ENCODE data around the gene HOXD9. TPM values are rescaled to one million over a fixed set of nuclear protein-coding genes. Genes with fewer than 3 reads are reported as not detected.

The HOXD9 gene
- total and polyA plus RNA-seq, 8 donors: 0.29 to 1.7 (median 0.95) TPM

DNA sequence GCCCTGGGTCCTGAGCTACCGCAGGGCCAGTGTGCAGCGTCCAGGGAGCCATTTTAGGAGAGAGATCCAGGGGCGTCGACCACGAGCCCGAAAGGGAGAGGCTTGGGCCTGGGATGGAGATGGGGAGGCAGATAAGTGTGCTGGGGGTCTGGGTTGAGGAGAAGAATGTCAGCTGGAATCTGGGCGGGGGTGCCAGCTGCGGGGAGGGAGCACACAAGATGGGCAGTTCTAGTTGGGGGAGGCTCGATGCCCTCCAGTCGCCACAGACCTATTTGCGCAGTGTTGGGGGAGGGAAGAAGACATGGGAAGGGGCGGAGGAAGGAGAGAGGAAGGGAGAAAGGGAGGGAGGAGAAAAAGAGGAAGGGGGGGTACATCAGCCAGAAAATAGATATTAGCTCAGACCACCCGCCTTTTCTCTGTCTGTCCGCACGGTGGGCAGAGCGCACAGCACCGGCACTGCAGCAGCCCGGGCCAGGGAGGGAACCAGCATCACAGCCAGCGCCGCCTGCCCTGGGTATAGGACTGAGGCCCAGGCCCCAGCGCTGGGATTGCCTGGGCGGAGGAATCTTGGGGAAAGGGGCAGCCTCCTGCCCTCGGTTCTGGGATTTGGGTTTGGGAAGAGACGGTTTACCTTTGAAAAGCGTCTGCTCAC is 17.3 kb upstream of the HOXD9 start:
- Histone ChIP-seq H3K27me3 (peaks cover 98 to 100% of the 10 kb centered on the region in 2 donors), H3K36me3 (no peaks in the 10 kb centered on the region), H3K4me1 (peaks cover 0 to 21% of the 10 kb centered on the region in 2 donors), H3K27ac (no peak overlapping the region), H3K9me3 (no peaks in the 10 kb centered on the region), H3K4me3 (no peak overlapping the region)
- intact Hi-C loops (cut with DNase I): no loop called here
- TF ChIP-seq, protein P1, sequence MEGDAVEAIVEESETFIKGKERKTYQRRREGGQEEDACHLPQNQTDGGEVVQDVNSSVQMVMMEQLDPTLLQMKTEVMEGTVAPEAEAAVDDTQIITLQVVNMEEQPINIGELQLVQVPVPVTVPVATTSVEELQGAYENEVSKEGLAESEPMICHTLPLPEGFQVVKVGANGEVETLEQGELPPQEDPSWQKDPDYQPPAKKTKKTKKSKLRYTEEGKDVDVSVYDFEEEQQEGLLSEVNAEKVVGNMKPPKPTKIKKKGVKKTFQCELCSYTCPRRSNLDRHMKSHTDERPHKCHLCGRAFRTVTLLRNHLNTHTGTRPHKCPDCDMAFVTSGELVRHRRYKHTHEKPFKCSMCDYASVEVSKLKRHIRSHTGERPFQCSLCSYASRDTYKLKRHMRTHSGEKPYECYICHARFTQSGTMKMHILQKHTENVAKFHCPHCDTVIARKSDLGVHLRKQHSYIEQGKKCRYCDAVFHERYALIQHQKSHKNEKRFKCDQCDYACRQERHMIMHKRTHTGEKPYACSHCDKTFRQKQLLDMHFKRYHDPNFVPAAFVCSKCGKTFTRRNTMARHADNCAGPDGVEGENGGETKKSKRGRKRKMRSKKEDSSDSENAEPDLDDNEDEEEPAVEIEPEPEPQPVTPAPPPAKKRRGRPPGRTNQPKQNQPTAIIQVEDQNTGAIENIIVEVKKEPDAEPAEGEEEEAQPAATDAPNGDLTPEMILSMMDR (IDR thresholded peaks at IDR 0.05): no peak
- ATAC-seq (no peak), DNase-seq (no peak)

DNA sequence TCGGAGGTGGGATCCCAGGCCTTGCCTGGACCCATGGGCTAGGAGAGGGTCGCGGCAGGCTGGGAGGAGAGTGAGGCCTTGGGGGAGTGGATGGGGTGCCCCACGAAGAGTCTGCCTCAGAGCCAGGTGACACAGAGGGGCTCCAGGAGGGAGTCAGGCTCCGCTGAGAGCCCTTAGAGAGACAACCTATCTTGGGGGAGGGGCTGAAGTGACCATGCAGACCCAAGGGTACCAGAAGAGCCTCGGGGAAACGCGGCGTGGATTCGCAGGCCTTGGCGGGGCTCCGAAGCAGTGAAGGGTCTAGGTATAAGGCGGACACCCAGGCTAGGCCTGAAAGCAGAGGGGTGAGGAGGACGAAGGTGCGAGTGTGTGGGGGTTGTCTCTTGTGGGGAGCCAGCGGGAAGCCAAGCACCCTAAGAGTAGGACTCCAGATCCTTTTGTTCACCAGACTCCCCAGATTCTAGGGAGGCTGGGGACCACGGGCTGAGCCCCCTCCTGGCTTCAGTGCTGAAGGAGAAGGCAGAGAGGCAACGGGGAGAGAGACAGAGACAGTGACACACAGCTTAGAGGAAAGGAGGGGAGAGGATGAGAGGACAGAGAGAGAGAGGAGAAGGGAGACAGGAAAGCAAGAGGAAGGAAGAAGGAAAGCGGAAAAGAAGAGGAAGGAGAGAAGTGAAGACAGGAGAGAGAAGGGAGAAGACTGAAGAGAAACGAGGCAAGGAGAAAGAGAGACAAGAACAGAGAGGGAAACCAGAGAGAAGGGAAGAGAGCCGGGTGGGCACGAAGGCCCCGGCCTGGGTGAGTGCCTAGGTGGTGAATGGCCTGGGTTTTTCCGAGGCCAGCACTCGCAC is 16.6 kb upstream of the HOXD9 start:
- no peak for ATAC-seq
- TF ChIP-seq, protein P1 (IDR thresholded peaks at IDR 0.05): no peak
- Histone ChIP-seq H3K36me3 (no peaks in the 10 kb centered on the region), H3K9me3 (no peaks in the 10 kb centered on the region), H3K27me3 (peaks cover 98 to 100% of the 10 kb centered on the region in 2 donors), H3K27ac (no peak overlapping the region), H3K4me1 (peaks cover 0 to 21% of the 10 kb centered on the region in 2 donors), H3K4me3 (no peak overlapping the region)
- DNase-seq: no peak
- intact Hi-C loops (cut with DNase I): no loop called here

DNA sequence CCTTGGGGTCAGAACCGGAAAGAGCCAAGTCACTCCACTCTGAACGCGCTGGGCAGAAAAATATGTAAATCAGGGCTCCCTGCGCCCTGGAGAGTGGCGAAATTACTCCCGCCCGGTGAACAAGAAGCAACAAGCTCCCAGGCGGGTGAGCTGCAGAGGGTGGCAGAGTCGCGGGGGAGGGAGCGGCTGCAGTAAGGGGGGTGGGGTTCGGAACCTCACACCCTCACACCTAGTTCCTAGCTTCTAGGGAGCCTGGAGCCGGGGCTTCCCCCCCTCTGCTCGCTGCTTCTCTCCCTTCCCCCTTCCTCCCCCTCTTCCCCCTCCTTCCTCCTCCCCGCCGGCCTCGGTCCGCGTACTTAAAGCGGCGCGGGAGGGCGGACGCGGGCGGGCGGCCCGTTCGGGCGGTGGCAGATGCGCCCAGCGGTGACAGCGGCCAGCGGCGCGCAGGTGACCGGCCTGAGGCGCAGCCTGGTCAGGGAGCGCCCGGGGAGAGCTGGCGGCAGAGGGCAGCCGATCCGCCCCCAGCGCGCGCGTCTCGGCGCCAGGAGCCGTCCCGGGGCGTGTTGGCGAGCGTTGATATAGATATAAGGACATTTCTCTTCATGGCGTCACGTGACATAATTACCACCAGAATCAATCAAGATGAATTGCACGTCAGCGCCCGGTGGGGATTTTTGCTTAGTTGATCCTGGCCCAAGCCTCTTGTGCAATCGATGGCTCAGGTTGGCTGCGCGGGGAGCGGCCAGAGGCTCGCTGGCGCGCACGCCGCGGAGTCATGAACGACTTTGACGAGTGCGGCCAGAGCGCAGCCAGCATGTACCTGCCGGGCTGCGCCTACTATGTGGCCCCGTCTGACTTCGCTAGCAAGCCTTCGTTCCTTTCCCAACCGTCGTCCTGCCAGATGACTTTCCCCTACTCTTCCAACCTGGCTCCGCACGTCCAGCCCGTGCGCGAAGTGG is 15.7 kb upstream of the HOXD9 start, which contains the start of gene HOXD11:
TSS of gene HOXD11 (plus strand) at position 700 of the 959 bp plus-strand sequence. CDS start at position 776, 76 bp downstream.
- peaks cover 0 to 21% of the 10 kb centered on the region in 2 donors for H3K4me1 ChIP-seq
- no peak within 1 kb of the TSS for H3K27ac ChIP-seq
- H3K27me3 ChIP-seq: peaks cover 98 to 100% of the 10 kb centered on the region in 2 donors
- TF ChIP-seq, protein P1 (IDR thresholded peaks at IDR 0.05): no peak
- no peaks in the 10 kb centered on the region for H3K9me3 ChIP-seq
- peak; percentile 42 for ATAC-seq
- intact Hi-C loops (cut with DNase I): no loop called here
- H3K4me3 ChIP-seq: peak within 1 kb of the TSS in 1 of 2 donors; percentile 15
- no peaks in the 10 kb centered on the region for H3K36me3 ChIP-seq
- DNase-seq: peak in 1 of 4 donors; percentile 71

DNA sequence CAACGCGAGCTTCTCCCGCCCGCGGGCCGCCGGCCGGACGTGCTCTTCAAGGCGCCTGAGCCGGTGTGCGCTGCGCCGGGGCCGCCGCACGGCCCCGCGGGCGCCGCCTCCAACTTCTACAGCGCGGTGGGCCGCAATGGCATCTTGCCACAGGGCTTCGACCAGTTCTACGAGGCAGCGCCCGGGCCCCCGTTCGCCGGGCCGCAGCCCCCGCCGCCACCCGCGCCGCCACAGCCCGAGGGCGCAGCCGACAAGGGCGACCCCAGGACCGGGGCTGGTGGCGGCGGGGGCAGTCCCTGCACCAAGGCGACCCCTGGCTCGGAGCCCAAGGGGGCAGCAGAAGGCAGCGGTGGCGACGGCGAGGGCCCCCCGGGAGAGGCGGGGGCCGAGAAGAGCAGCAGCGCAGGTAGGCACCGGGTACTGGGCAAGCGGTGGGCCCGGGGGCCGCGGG is 14.8 kb upstream of the HOXD9 start:
- H3K4me1 ChIP-seq: peaks cover 0 to 21% of the 10 kb centered on the region in 2 donors
- no peaks in the 10 kb centered on the region for H3K36me3 ChIP-seq
- intact Hi-C loops (cut with DNase I): no loop called here
- ATAC-seq (no peak), DNase-seq (no peak)
- H3K27me3 ChIP-seq: peaks cover 98 to 100% of the 10 kb centered on the region in 2 donors
- H3K27ac ChIP-seq: no peak overlapping the region
- H3K9me3 ChIP-seq: no peaks in the 10 kb centered on the region
- no peak overlapping the region for H3K4me3 ChIP-seq
- TF ChIP-seq, protein P1 (IDR thresholded peaks at IDR 0.05): no peak
